Fibroblast of pulmonary artery (primary cell): Measurements from ENCODE around the gene SH3RF2.
"Not testable (repeated sequence)": the region's sequence is repeated elsewhere in the genome, so short reads cannot be mapped to it uniquely, and the experiment has no call there.

Experiments
- DNase-seq: peaks from one replicate; pipeline ENCODE4 v3.0.0-alpha.2; 2010; ENCODE audit warnings: low read depth
- H3K4me3 ChIP-seq: replicated peaks from 2 replicates; pipeline ENCODE4 v1.5.1; 2011; ENCODE audit warnings: low read depth, mild to moderate bottlenecking, control low read depth, low read length, moderate library complexity
- TF ChIP-seq, protein P1 (sequence below): IDR thresholded peaks from 2 replicates; pipeline ENCODE4 v1.5.1; 2011; ENCODE audit warnings: mild to moderate bottlenecking, control low read depth, low read length, inconsistent platforms; ENCODE audit errors: missing control alignments

Gene SH3RF2

DNA sequence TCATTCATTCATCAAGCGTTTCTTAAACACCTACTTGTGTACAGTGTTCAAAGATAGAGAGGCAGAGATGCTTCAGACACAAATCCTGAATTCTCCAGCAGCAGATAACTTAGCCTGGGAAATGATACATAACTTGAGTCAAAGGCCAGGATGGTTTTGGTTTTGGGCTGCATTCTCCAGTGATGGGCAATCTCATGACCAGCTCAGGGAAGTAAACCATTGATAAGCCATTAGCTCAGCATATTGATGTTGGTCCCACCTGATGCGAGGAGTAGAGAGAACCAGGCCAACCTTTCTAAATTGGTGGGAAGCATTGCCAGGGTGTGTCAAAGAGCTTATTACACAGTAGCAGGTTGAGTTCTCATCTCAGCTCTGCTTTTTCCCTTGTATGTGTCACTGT, 53.0 kb downstream of the SH3RF2 start:
- TF ChIP-seq, protein P1, sequence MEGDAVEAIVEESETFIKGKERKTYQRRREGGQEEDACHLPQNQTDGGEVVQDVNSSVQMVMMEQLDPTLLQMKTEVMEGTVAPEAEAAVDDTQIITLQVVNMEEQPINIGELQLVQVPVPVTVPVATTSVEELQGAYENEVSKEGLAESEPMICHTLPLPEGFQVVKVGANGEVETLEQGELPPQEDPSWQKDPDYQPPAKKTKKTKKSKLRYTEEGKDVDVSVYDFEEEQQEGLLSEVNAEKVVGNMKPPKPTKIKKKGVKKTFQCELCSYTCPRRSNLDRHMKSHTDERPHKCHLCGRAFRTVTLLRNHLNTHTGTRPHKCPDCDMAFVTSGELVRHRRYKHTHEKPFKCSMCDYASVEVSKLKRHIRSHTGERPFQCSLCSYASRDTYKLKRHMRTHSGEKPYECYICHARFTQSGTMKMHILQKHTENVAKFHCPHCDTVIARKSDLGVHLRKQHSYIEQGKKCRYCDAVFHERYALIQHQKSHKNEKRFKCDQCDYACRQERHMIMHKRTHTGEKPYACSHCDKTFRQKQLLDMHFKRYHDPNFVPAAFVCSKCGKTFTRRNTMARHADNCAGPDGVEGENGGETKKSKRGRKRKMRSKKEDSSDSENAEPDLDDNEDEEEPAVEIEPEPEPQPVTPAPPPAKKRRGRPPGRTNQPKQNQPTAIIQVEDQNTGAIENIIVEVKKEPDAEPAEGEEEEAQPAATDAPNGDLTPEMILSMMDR = no peak
- DNase-seq = no peak

DNA sequence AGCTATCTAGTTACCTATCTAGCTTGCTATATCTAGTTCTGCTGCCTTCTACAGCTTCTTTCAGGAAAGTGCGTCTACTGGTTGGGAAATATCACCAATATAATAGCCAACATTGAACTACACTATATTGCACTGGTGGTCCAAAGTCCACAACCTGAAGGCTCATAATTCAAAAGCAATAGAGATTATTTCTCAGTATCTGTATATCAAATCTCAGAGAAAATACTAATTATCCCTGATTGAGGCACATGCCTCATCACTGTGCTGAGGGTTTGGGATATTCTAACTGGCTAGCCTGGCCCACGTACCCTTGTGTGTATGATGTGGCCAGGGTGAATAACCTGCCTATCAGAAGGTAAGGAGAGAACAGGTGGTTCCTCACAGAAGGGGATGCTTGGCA, 53.8 kb downstream of the SH3RF2 start:
- TF ChIP-seq, protein P1 = no peak
- H3K4me3 ChIP-seq = no peak overlapping the region
- no peak for DNase-seq

More for the DNA sequence above, 53.0 kb downstream of the SH3RF2 start:
- H3K4me3 ChIP-seq = no peak overlapping the region

DNA sequence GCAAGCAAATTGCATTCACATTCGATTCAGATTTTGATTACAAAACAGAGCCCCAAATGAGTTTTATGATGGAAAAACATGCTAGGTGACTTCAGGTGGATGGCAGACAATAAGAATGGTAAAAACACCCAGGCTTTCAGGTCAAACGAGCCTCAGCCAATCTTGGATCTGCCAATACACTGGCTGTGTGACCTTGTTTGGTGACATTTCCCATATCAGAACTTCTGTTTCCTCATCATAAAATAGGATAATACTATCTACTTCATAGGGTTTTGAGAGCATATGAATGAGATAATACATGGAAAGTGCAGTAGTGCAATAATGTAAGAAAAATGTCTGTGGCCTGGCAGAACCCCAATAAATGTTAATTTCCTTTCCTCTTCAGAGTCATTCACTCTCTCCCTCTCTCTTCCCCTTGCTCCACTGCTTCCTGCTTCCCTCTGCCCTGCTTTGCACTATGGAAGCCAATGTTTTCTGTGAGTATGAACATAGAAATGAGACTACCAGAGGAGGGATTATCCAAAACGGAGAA, 54.7 kb downstream of the SH3RF2 start:
- H3K4me3 ChIP-seq = no peak overlapping the region
- peak; percentile 56 for DNase-seq
- TF ChIP-seq, protein P1 = no peak

DNA sequence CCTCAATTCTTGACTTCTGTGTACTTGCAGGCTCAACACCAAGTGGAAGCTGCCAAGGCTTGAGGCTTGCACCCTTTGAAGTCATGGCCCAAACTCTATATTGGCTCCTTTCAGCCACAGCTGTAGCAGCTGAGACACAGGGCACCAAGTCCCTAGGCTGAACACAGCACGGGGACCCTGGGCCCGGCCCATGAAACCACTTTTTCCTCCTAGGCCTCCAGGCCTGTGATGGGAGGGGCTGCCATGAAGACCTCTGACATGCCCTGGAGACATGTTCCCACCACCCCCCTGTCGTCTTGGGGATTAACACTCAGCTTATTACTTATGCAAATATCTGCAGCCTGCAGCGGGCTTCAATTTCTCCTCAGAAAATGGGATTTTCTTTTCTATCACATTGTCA, 57.2 kb downstream of the SH3RF2 start:
- H3K4me3 ChIP-seq = not testable (repeated sequence)

DNA sequence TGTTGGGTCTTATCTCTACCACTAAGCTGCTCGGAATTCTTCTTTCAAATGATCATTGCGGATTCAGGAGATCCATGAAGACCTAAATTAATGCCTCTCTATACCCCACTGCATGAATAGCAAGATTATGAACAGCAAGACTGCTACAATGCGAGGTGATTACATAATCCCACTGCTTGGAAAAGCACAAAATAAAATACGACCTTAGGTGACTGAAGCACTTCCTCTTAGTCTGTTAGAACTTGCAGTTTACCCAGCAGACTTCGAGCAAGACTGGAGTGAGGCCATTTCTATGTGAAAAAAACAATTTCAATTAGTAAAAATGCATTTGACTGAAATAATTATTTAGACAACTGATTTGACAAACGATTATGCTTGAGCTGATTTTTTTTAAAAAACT, 59.8 kb downstream of the SH3RF2 start:
- DNase-seq = peak; percentile 6
- TF ChIP-seq, protein P1 = no peak
- H3K4me3 ChIP-seq = no peak overlapping the region

More for the DNA sequence above, 57.2 kb downstream of the SH3RF2 start:
- DNase-seq = not testable (repeated sequence)

DNA sequence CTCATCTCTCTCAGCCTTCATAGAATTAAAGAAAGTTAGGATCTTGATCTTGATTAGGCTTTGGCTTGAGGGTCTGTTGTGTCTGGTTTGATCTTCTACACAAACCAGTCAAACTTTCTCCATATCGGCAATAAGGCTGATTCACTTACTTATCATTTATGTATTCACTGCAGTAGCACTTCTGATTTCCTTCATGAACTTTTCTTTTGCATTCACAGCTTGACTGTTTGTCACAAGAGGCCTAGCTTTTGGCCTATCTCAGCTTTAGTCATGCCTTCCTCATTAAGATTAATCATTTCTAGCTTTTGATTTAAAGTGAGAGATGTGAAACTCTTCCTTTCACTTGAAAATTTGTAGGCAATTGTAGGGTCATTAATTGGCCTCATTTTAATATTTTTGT, 62.8 kb downstream of the SH3RF2 start:
- TF ChIP-seq, protein P1 = no peak
- no peak for DNase-seq
- H3K4me3 ChIP-seq = no peak overlapping the region

DNA sequence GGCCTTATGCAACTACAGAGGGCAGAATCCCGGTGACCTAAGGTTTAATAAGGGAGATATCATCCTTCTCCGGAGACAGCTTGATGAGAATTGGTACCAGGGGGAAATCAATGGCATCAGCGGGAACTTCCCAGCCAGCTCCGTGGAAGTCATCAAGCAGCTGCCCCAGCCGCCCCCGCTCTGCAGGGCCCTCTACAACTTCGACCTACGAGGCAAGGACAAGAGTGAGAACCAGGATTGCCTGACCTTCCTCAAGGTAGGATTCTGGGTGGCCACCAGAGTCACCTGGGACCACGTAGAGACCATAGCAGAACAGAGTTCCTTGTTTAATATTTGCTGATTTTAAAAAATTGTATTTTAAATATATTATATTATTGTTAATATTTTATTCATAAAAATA, 63.7 kb downstream of the SH3RF2 start:
- DNase-seq = no peak
- TF ChIP-seq, protein P1 = no peak

More for the DNA sequence above, 63.7 kb downstream of the SH3RF2 start:
- H3K4me3 ChIP-seq = no peak overlapping the region
